NCI-H2029 (cell line): Measurements from ENCODE around the gene MYLIP.
A peak's percentile ranks its signal among the peaks of the same experiment; 100 is the strongest.

ENCODE experiments used
- DNase-seq: peaks from one replicate; lab custom pipeline; 2025; lab: John Stamatoyannopoulos, UW

Gene MYLIP

DNA sequence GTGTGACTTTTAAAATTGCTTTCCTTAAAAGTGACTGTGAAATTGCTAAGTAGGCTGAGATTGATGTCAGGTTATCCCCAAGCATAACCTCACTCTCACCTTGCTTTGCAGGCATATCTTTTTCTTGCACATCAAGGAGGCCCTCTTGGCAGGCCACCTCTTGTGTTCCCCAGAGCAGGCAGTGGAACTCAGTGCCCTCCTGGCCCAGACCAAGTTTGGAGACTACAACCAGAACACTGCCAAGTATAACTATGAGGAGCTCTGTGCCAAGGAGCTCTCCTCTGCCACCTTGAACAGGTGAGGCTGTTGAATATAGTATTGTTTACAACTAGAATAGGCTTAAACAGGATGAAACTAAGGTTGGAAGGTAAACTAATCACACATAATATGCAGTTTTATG, 12.6 kb downstream of the MYLIP start:
- no peak for DNase-seq

DNA sequence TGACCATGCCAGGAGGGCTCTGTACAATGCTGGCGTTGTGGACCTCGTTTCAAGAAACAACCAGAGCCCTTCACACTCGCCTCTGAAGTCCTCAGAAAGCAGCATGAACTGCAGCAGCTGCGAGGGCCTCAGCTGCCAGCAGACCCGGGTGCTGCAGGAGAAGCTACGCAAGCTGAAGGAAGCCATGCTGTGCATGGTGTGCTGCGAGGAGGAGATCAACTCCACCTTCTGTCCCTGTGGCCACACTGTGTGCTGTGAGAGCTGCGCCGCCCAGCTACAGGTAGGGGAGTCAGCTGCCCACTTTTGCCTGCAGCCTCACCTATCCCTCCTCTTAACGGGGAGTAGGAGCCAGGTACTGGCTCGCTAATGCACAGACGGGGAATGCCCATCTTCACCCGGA, 16.2 kb downstream of the MYLIP start:
- DNase-seq, result no peak

DNA sequence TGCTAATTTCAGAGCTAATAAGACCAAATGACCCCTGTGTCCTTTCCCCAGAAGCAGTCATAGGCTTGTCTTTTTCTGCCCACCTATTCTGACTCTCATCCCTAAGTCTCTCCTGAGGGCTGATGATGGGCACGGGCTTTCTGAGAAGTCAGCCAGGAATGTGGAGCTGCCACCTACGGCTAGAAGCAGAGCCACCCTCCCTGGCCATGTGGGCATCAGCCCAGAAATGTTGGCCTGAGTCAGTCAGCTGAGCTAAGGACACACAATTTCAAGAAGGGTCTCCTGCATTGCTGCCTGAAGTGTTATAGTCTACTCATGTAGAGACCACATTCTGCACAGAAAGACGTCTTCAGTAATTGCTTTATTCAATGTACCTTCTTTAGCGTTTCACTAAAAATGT, 17.1 kb downstream of the MYLIP start:
- no peak for DNase-seq

DNA sequence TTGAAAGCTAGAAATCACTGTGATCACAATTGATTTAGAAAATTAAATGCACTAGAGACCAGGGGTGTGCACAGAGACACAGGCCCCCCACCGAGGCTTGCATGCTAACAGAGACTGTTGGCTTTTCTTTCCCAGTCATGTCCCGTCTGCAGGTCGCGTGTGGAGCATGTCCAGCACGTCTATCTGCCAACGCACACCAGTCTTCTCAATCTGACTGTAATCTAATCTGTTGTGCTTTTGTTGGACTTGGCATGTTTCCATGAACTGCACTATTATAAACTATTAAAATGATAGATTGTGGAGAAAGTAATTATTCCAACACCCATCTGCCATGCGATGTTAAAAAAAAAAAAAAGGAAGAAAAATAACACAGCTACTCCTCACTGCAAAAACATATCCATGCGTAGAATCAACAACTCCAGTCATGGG, 17.7 kb downstream of the MYLIP start:
- peak; percentile 81 for DNase-seq

DNA sequence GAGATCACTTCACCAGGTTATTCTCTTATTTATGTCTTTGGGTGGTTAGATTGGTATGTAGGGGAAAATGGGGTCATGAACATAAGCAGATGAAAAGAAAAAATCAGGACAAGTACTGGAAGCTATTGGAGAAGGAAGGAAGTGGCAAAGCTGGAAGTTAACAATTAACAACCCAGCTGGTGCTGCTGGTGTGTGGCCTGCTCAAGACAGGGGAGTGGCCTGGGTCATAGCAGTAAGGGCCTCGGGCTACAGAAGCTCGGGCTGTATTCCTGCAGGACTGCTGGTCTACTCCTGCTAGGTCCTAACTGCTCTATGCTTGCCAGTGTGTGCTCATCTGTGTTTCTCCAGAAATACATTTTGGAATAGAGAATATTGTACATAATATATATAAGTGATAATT, 19.6 kb downstream of the MYLIP start:
- DNase-seq, result no peak

DNA sequence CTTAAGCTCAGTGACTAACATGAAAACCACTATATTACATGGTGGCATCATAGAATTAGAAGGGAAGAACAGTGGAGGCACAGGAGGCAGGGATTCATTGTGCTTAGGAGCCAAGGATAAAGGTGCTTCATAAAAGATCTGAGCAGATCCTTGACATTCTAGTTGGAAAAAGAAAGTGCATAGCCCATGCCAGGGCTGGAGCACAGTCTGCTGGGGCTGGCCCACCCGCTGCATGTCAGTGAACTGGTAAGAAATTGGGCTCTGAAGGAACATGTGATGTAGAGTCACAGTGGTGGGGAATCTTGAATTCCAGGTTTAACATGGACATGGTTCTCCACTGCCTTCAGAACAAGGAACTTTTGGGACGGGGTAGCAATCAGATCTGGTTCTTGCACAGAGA, 20.4 kb downstream of the MYLIP start:
- no peak for DNase-seq

DNA sequence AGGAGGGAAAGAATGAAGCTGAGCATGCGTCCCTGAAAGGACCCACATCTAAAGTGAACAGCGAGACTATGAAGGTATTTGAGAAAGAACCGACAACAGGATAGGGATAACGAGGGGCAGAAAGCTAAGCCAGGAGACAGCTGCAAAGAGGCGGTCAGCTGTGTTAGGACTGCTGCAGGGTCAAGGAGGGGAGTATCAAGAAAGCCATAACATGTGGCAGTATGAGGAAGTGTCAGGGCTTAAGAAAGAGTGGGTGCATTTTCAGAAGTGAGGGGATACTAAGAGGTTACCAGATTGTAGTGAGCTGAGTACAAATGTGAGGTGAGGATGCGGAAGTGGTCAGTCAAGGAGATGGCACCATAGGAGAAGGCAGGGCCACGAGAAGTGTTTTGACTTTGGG, 21.2 kb downstream of the MYLIP start:
- DNase-seq, result no peak

DNA sequence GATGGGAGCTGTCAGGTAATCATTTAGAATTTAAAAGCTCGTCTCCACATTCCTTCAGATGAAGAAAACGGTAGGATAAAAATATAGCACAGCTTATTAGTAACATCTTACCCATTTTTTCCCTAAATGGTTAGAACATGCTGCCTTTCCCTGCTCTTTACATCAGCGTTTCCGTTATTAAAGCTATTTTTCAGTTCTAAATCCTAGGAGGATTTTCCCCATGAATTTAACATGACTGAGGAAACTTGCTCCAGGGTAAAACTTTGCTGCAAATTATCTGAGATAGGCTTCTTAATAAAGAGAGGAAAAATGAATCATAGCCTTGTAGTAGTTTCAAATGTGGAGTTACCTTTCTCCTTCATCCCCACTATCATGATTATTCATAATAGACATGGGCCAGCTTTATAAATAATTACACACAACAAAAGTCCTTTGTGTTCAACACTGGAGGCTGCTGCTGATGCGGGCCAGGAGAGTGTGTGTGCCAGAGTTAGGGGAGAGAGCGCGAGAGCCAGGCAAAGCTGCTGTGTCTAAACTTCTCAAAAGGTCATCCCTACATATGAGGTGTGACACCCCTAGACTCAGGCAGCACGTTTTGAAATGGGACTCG, 24.4 kb downstream of the MYLIP start:
- DNase-seq, result no peak

DNA sequence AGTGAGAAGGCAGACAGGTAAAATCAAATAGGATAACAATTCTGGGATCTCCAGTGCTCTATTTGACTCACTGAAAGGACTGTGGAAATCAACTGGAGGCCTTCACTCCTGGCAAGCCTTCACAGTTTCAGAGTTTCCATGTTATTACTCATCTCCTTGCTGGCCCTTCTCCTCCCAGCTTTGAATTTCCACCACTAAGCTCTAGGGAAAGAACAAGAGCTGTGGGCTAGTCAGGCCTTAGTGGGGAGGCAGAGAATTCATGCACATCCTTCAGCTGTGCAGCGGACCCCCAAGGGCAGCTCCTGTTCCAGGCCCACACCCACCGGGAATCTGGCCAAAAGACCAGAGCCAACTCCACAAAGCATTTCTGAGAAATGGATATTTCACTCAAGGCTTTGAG, 26.0 kb downstream of the MYLIP start:
- DNase-seq, result no peak

DNA sequence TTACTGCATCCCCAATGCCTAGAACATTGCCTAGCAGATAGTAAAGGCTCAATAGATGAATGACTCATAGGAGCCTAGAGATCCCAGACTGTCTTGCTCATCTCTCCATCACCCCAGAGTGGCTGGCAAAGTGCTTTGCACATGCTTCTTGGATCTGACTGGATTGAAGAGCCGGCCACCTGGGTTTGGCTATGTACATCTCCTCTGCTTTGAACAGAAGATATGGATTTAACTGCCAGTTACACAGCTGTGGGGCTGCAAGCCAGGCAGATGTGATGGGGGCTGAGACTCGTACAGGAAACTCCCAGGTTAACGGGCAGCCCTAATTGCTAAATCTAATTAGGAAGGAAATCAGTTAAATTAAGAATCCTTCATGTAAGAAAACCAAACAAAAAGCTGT, 28.6 kb downstream of the MYLIP start:
- no peak for DNase-seq

DNA sequence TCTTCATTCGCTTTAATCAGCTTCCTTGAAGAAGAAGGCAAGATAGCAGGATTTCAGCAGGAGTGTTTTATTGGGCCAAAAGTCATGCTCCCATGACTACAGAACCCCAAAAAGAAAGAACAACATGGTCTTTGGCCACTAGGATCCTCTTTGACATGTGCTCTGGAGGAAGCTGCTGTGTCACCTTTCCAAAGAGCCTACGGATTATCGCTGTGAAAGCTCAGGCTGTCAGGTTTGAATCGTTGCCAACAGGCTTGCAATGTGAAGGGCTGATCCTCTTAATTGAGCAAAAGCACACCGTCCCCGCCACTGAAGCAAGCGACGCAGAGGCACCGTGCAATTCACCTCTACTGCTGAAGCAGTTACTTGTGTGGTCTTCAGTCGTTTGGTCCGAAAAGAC, 29.0 kb downstream of the MYLIP start:
- peak; percentile 89 for DNase-seq

DNA sequence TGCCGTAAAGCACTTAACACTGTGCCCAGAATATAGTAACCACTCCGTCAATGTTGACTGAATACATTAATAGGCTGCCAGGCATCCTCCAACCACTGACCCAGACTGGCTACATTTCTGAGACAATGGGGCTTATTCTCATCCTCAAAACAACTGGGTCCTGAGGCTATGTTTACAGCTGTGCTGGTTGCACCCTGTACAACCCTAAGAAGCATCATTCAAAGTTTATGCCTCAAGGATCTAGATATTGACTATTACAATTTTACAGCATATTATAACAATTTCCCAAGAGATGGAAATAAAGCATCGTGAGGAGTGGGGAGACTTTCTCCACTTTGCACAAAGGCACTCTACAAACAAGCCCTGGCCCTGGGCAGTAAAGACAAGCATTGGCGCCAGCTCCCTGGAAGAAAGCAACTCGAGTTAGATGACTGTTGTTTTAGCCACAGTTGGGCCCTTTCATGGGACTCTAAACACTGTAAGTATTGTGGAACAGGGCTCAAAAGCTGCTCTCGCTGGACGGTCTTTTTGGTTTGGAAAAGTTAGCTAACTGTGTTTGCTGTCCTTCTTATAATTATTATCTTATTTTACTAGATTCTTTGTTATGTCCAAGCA, 30.2 kb downstream of the MYLIP start:
- DNase-seq, result no peak

DNA sequence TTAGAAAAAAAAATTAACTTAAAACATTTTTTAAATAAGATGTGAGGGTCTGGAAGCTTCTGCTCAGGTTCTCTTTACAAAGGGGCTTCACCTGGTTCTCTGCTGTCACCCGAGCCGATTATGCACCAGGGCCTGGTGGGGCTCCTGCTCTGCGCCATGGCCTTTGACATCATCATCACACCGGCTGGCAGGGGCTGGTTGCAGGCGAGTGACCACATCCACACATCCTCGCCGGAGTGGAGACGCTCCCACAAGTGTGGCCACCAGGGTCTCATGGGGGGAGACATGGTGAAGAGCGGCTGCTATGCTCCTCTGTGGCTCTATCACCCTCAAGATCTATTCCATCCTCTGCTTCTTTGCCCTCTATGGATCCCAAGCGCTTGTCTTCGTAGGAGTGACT, 31.9 kb downstream of the MYLIP start:
- DNase-seq, result no peak

DNA sequence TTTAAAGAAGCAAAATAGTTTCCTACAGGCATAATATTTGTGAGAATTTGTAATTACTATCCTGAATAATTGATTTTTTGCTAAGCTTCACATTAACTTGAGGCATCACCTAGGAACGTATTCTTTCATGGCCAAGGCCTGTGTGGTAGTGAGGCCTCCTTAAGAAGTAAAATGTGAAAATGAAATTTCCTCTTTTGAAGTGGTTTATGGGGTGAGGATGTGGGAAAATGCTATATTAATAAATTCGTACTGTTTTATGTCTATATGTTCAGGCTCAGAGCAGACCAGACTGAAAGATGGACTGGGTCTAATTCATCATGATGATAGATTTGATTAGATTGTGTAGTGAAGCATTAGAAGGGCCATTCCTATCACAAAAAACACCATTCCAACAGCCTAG, 33.1 kb downstream of the MYLIP start:
- DNase-seq, result no peak

DNA sequence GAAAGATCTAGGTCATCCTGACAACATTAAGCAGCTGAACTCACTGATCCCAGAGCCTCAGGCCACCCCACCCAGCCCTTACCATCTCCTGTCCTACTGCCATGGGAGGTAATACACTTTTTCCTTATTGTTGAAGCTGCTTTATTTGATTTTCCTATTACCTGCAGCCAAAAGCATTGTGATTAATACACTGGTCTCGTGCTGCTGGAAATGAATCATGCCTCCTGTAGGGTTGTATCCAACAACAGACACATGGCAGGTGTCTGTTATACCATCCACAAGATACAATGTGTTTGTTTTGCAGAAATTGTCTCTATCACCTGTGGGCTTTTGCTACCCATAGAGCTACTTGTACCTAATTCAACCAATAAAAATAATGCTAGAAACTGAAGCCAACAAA, 34.2 kb downstream of the MYLIP start:
- DNase-seq, result no peak

DNA sequence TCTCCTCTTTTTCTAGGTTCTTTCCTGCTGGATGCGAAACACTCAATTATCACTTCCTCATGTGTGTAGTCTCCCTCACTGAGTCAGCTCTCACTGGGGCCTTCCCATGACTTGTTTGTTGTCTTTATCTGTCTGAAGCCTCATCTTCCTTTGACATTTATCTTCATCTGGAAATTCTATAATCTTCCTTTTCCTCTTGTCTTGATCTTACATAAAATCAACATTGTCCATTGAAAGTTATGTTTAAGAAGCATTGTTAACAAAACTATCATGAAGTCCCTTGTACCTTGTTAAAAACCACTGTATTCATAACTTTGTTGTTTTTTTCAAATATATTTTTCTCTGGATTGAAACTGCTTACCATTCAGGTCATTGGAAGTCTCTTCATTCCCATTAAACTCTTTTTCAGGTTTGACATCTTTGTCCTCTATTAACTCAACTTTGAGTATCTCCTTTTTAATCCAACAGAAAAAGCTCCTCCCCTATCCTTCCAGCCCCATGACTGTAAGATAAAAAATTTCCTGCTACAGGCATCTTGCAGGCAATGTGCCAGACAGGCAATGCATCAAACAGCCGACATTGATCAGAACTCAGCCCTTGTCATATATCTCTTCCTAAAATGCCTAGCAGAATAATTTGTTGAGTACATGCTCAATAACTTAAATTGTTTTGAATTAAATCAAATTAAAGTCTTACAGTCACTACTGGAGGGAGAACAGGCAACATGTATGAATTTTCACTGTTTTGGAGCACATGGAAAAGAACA, 34.8 kb downstream of the MYLIP start:
- DNase-seq, result no peak

DNA sequence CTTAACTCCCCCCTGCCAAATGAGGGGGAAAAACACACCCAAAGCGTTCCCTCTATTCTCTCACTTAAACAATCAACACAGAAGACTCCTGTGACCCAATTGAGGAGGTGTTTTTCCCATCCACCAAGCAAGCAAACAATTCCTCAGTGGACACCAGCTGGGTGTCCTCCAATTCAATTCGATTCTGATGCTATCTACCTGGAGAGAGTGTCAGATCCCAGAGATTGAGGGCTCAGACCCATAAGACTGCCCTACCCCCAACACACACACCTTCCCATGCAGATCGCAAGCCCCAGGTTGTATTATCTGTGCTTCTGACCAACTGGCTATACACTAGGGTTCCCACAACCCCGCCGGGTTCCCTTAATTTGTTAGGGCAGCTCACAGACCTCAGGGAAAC, 36.8 kb downstream of the MYLIP start:
- no peak for DNase-seq

DNA sequence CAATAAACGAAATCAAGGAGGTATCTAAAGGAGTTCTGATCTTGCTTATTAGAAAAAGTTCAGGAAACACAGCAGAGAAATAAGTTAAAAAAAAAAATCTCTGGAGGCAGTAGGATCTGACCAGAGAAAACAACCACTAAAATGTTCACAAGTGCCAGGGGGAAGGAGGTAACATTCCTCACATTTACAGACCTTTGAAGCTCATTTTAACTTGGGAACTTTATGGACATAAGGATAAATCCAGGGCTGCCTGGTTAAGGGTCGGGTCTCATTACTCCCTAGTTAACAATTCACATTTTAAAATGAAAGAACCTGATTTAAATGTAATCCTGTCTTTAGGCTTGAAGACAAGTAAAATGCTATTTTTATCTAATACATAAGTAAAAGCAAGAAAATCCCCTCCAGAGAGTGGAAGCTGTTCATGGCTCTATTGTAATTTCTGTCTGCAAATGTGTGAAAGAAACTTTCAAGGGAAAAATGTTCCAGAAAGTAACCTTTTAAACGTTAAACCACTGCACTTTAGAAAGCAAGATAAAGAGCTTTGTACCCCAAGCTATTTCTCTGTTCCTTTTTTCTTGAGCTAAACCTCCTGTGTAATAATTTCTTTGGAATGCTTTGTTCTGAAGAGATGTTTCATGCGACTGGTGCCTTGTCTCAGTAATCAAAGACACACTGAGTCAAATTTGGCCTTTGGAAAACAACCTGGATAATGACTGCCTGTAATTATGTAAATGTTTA, 38.2 kb downstream of the MYLIP start:
- DNase-seq, result no peak

DNA sequence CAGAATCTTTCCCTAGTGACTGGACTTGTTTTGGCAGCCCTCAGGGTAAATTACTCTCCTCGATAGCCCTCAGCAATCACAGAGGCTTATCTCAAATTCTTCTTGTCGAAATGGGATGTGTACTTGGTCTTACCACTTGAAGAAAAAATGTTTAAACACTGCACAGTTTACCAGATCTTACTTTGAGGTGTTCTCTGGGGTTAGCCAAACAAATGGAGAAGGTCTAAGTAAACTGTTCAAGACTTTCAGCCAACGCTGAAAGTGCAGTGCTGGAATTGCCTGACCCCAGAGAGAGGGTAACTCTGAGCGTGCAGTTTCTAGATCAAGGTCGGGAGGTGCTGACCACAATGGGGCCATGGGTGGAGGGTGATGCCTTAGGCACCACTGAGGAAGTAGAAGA, 39.2 kb downstream of the MYLIP start:
- no peak for DNase-seq

DNA sequence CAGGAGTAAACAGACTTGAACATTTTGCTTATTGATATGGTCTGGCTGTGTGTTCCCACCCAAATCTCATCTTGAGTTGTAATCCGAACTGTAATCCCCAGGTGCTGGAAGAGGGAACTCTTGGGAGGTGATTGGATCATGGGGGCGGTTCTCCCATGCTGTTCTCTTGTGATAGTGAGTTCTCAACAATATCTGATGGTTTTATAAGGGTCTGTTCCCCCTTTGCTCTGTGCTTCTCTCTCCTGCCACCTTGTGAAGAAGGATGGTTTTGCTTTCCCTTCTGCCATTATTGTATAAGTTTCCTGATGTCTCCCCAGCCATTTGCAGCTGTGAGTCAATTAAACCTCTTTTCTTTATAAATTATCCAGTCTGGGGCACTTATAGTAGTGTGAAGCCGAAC, 40.0 kb downstream of the MYLIP start:
- DNase-seq, result peak; percentile 45

DNA sequence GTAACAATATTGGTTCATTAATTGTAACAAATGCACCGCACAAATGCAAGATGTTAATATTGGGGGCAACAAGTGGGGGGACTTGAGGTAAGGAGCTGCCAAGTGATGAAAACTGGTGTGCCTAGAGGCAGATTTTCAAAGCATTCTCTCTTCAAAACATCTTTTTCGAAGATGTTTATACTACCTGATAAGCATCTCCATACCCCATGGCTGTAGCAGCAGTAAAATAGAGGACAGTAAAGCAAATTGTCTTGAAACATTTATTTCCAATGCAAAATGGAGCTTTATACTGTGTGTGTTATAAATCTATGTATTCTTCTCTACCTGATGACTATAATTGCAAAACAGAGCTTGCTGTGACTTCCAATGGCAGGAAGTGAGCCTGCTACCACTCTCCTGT, 42.5 kb downstream of the MYLIP start:
- no peak for DNase-seq

DNA sequence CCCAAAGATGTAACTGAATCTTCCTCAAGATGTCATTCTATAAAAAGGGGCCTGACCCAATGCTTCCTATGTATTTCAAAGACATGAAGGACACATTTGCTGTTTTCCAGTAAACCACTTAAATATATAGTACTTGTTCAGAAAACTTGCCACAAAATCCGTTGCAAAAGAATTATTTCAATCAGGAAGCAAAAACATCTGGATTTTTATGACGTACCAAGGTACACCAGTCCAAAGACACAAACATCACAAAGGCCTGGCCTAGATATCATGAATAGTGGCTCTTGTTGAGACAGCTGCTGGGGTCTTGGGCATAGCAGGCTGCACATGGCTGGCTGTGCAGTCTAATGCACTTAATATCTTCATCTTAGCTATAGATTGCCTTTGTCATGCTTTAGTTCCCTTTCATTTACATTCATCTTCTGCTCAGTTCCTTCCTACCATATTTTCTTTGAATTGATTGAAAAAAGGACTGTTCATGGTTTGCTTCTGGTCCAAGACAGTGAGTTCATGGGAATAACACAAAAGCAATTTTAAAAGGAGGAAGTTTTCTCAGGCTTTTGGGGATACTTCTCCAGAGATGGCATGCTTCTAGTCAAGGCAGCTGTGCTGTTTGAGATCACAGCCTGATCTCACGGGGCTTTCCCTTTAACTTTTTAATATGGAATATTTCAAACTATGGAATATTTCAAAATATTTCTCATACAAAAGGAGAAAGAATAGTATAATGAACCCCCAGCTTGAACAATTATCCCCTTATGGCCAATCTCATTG, 44.5 kb downstream of the MYLIP start:
- no peak for DNase-seq
